GM12892 (cell line): Measurements from ENCODE around the gene CAPN11.
"Not testable (repeated sequence)": the region's sequence is repeated elsewhere in the genome, so short reads cannot be mapped to it uniquely, and the experiment has no call there.

Experiments
- POLR2A ChIP-seq: IDR thresholded peaks from 2 replicates; pipeline ENCODE4 v1.6.1; 2011; ENCODE audit warnings: low read depth, low read length, control low read depth
- POLR2AphosphoS5 ChIP-seq: IDR thresholded peaks from 2 replicates; pipeline ENCODE4 v1.6.1; 2011; ENCODE audit warnings: low read depth, low read length, control low read depth
- TAF1 ChIP-seq: IDR thresholded peaks from 2 replicates; pipeline ENCODE4 v1.6.1; 2011; ENCODE audit warnings: low read depth, mild to moderate bottlenecking, control low read depth, low read length, borderline replicate concordance

DNA sequence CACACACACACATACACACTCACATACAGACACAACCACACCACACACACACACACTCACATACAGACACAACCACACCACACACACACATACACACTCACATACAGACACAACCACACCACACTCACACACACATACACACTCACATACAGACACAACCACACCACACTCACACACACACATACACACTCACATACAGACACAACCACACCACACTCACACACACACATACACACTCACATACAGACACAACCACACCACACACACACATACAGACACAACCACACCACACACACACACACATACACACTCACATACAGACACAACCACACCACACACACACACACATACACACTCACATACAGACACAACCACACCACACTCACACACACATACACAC is 23.2 kb downstream of the CAPN11 start:
- TF ChIP-seq POLR2AphosphoS5, POLR2A, TAF1: not testable (repeated sequence)
